Body of pancreas (tissue), 4 donors: ENCODE data around the gene FOXJ2. TPM values are rescaled to one million over a fixed set of nuclear protein-coding genes. Genes with fewer than 3 reads are reported as not detected.

Experiments used
- ATAC-seq: fragments of 150-250 bp; one replicate; pipeline ENCODE4 v1.9.1; 2016
- DNase-seq, 4 donors: peaks; one replicate each; pipeline ENCODE4 v3.0.0-alpha.2; 2019
- H3K27ac ChIP-seq, 4 donors: fragments of 200-600 bp; sonication (generic); 1 replicate in 3 of 4; 2 replicates in 1 of 4; pipeline versions ENCODE4 v1.5.1 to v1.6.1; 2016 to 2019; ENCODE audit warnings: mild to moderate bottlenecking in 1 of 4, mixed read lengths in 1 of 4, moderate library complexity in 1 of 4
- H3K27me3 ChIP-seq, 2 donors: fragments of 200-600 bp; sonication (generic); one replicate each; pipeline ENCODE4 v1.6.0; 2016; ENCODE audit warnings: mild to moderate bottlenecking in 1 of 2
- H3K36me3 ChIP-seq, 2 donors: fragments of 200-600 bp; sonication (generic); replicated peaks in 1 of 2; 2 replicates each; pipeline ENCODE4 v1.5.1; 2016; ENCODE audit warnings: low read depth in 2 of 2; ENCODE audit not compliant: insufficient read depth in 1 of 2
- H3K4me1 ChIP-seq: fragments of 200-600 bp; sonication (generic); one replicate; pipeline ENCODE4 v1.6.0; 2016
- H3K4me3 ChIP-seq, 2 donors: fragments of 200-600 bp; sonication (generic); 1 replicate in 1 of 2; 2 replicates in 1 of 2; pipeline ENCODE4 v1.5.1; 2016 to 2019
- H3K9me3 ChIP-seq, 3 donors: fragments of 200-600 bp; sonication (generic); 1 replicate in 2 of 3; 2 replicates in 1 of 3; pipeline ENCODE4 v1.5.1; 2016
- CTCF ChIP-seq, 7 experiments: fragments of 450-650 bp in 4 of 7; fragments of 200-600 bp in 3 of 7; sonication (generic) in 3 of 7; IDR thresholded peaks; one replicate each; pipeline ENCODE4 v1.5.1; 2016 to 2019; ENCODE audit warnings: antibody characterized with exemption in 7 of 7
- POLR2A ChIP-seq, 3 donors: fragments of 450-650 bp; IDR thresholded peaks; one replicate each; pipeline ENCODE4 v1.6.1; 2016; ENCODE audit warnings: antibody characterized with exemption in 3 of 3, mild to moderate bottlenecking in 2 of 3
- WGBS, 2 donors: methylation state at CpG; one replicate each; pipeline ENCODE4 v1.1.5; 2017; 5-methylcytosine and 5-hydroxymethylcytosine counted together
- intact Hi-C: fragments of 100-400 bp; cut with DNase I; formaldehyde crosslinking; loops from one replicate; pipeline ENCODE4 v1.15.1; 2023
- total RNA-seq, 2 donors: library from RNA; depleted of rRNA; stranded (reverse); fragments of >200 nt; gene quantifications; one replicate each; pipeline ENCODE4 v1.1.0, GENCODE V29; 2016

The FOXJ2 gene
- total RNA-seq, 2 donors from 2014 or later, result 7.5 to 11.9 TPM

- Histone ChIP-seq H3K4me3 (no peak overlapping the region), H3K27me3 (no peaks in the 10 kb centered on the region), H3K36me3 (peaks cover 0 to 35% of the 10 kb centered on the region in 2 donors), H3K9me3 (no peaks in the 10 kb centered on the region), H3K4me1 (peaks cover 4% of the 10 kb centered on the region), H3K27ac (no peak overlapping the region)
- intact Hi-C loops, result no loop called here
- ATAC-seq (peak; percentile 86), DNase-seq (peak; percentile 75 to 88 (median 84))
- TF ChIP-seq CTCF (IDR thresholded peaks at IDR 0.05) (peak; percentile 64 to 82 (median 71)), POLR2A (IDR thresholded peaks at IDR 0.05) (no peak)
- 38% methylated on average over 8 of the region's 8 CpGs for WGBS, 2 donors
Observed at GRCh38 chr12:8045952-8046944, 13.7 kb downstream of the FOXJ2 start.

GRCh38 chr12:8047842-8048241 is 15.3 kb downstream of the FOXJ2 start:
- no peak for ATAC-seq
- H3K4me3 ChIP-seq, result no peak overlapping the region
- H3K27ac ChIP-seq, result no peak overlapping the region
- TF ChIP-seq CTCF (IDR thresholded peaks at IDR 0.05) (no peak), POLR2A (IDR thresholded peaks at IDR 0.05) (no peak)
- peaks cover 4% of the 10 kb centered on the region for H3K4me1 ChIP-seq
- no peaks in the 10 kb centered on the region for H3K9me3 ChIP-seq
- intact Hi-C loops, result no loop called here
- WGBS, 2 donors, result 85 to 100% methylated on average over 2 to 3 of the region's 5 CpGs
- H3K36me3 ChIP-seq, result peaks cover 0 to 34% of the 10 kb centered on the region in 2 donors
- DNase-seq, result no peak
- no peaks in the 10 kb centered on the region for H3K27me3 ChIP-seq

- Histone ChIP-seq H3K9me3 (no peaks in the 10 kb centered on the region), H3K36me3 (peaks cover 0 to 29% of the 10 kb centered on the region in 2 donors), H3K27ac (no peak overlapping the region), H3K4me3 (no peak overlapping the region), H3K4me1 (peaks cover 4% of the 10 kb centered on the region), H3K27me3 (no peaks in the 10 kb centered on the region)
- no peak for TF ChIP-seq CTCF (IDR thresholded peaks at IDR 0.05)
- no peak for TF ChIP-seq POLR2A (IDR thresholded peaks at IDR 0.05)
- ATAC-seq (no peak), DNase-seq (no peak)
- WGBS, 2 donors, result 75 to 77% methylated on average over 4 of the region's 4 CpGs
- intact Hi-C loops, result no loop called here
Observed at GRCh38 chr12:8048906-8049305, 16.4 kb downstream of the FOXJ2 start.

GRCh38 chr12:8050600-8051250 is 18.2 kb downstream of the FOXJ2 start:
- ATAC-seq (no peak), DNase-seq (no peak)
- intact Hi-C loops, result no loop called here
- Histone ChIP-seq H3K9me3 (no peaks in the 10 kb centered on the region), H3K27me3 (no peaks in the 10 kb centered on the region), H3K4me3 (no peak overlapping the region), H3K36me3 (peaks cover 0 to 27% of the 10 kb centered on the region in 2 donors), H3K27ac (no peak overlapping the region), H3K4me1 (peaks cover 3% of the 10 kb centered on the region)
- 82 to 91% methylated on average over 7 of the region's 7 CpGs for WGBS, 2 donors
- TF ChIP-seq POLR2A (IDR thresholded peaks at IDR 0.05), result no peak
- no peak for TF ChIP-seq CTCF (IDR thresholded peaks at IDR 0.05)
